ENCODE measurements around the gene GARNL3. TPM values are rescaled to one million over a fixed set of nuclear protein-coding genes. Genes with fewer than 3 reads are reported as not detected.

Gene GARNL3
- total and polyA plus RNA-seq, 12 donors = 12.2 to 43.2 (median 28.6) TPM

DNA sequence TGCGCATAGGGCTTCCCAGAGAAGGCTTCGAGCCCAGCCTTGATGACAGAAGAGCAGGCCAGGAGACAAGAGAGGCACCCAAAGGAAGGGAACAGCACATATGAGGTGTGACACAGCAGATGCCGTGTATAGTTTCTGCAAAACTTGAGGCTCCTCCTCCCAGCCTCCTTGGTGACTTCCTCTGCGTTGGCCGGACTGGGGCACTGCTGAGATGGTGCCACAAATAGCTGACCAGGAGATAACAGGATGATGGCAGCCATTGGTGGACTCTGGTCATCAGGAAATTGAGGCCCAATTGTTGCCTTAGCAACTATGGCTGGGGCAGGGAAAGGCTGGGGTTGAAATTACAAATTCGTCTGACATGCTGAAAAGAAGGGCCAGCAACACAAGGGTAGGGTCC, 154.8 kb downstream of the GARNL3 start:
- peaks cover 9 to 30% of the 10 kb centered on the region in 2 donors for H3K4me1 ChIP-seq (replicated peaks in 1 of 2)
- H3K36me3 ChIP-seq (replicated peaks in 1 of 2) = no peaks in the 10 kb centered on the region
- 63 to 86% (median 81%) methylated on average over 6 of the region's 6 CpGs for WGBS, 4 donors
- DNase-seq = no peak
- intact Hi-C loops (cut with DNase I) = no loop called here
- H3K27ac ChIP-seq = no peak overlapping the region
- H3K4me3 ChIP-seq = no peak overlapping the region
- no peak for TF ChIP-seq CTCF (IDR thresholded peaks at IDR 0.05)
- TF ChIP-seq POLR2A (IDR thresholded peaks at IDR 0.05) = no peak
- no peaks in the 10 kb centered on the region for H3K9me3 ChIP-seq (replicated peaks in 1 of 3)
- H3K27me3 ChIP-seq = no peaks in the 10 kb centered on the region

- Histone ChIP-seq H3K9me3 (replicated peaks in 1 of 3) (no peaks in the 10 kb centered on the region), H3K4me1 (replicated peaks in 1 of 2) (peaks cover 18 to 36% of the 10 kb centered on the region in 2 donors), H3K27ac (no peak overlapping the region), H3K36me3 (replicated peaks in 1 of 2) (no peaks in the 10 kb centered on the region), H3K27me3 (no peaks in the 10 kb centered on the region), H3K4me3 (no peak overlapping the region)
- WGBS, 4 donors = 89 to 91% (median 90%) methylated on average over 7 of the region's 7 CpGs
- TF ChIP-seq POLR2A (IDR thresholded peaks at IDR 0.05) = no peak
- TF ChIP-seq CTCF (IDR thresholded peaks at IDR 0.05) = no peak
- DNase-seq = no peak
- intact Hi-C loops (cut with DNase I) = no loop called here
These were observed 156.5 kb downstream of the GARNL3 start for GRCh38 chr9:127421057-127421456.

GRCh38 chr9:127422133-127422782, 157.7 kb downstream of the GARNL3 start:
- no peak overlapping the region for H3K27ac ChIP-seq
- 88 to 94% (median 89%) methylated on average over 7 to 10 of the region's 10 CpGs for WGBS, 4 donors
- intact Hi-C loops (cut with DNase I) = no loop called here

GRCh38 chr9:127422787-127423186, 158.2 kb downstream of the GARNL3 start:
- Histone ChIP-seq H3K4me1 (replicated peaks in 1 of 2) (peaks cover 18 to 44% of the 10 kb centered on the region in 2 donors), H3K9me3 (replicated peaks in 1 of 3) (no peaks in the 10 kb centered on the region)

More at GRCh38 chr9:127422133-127422782, 157.7 kb downstream of the GARNL3 start:
- Histone ChIP-seq H3K4me1 (replicated peaks in 1 of 2) (peaks cover 18 to 44% of the 10 kb centered on the region in 2 donors), H3K36me3 (replicated peaks in 1 of 2) (no peaks in the 10 kb centered on the region), H3K9me3 (replicated peaks in 1 of 3) (no peaks in the 10 kb centered on the region), H3K4me3 (no peak overlapping the region), H3K27me3 (no peaks in the 10 kb centered on the region)
- TF ChIP-seq CTCF (IDR thresholded peaks at IDR 0.05) = no peak
- no peak for TF ChIP-seq POLR2A (IDR thresholded peaks at IDR 0.05)
- DNase-seq = no peak

More at GRCh38 chr9:127422787-127423186, 158.2 kb downstream of the GARNL3 start:
- TF ChIP-seq POLR2A (IDR thresholded peaks at IDR 0.05) (no peak), CTCF (IDR thresholded peaks at IDR 0.05) (no peak)
- no peak for DNase-seq
- intact Hi-C loops (cut with DNase I) = no loop called here
- no peaks in the 10 kb centered on the region for H3K27me3 ChIP-seq
- WGBS, 4 donors = 45 to 74% (median 68%) methylated on average over 3 to 6 of the region's 6 CpGs
- peak overlapping the region in 1 of 4 donors; percentile 63 for H3K4me3 ChIP-seq
- no peaks in the 10 kb centered on the region for H3K36me3 ChIP-seq (replicated peaks in 1 of 2)
- H3K27ac ChIP-seq = no peak overlapping the region
